ENCODE measurements around the gene GALC.

The GALC gene

GRCh38 chr14:87952307-87953094 is 40.5 kb downstream of the GALC start:
- no peaks in the 10 kb centered on the region for H3K9me3 ChIP-seq (ENCODE audit: insufficient read depth, low read depth, low read length)
- no peaks in the 10 kb centered on the region for H3K36me3 ChIP-seq (ENCODE audit: insufficient read depth, low read length)
- peaks cover 3% of the 10 kb centered on the region; the same call in 1 of the 2 replicates for H3K4me1 ChIP-seq (ENCODE audit: insufficient read depth, low read length)
- 96% methylated on average over 2 of the region's 3 CpGs for WGBS
- no peaks in the 10 kb centered on the region for H3K27me3 ChIP-seq (ENCODE audit: insufficient read depth, low read length)
- no peak overlapping the region for H3K27ac ChIP-seq (ENCODE audit: low read depth, low read length)
- H3K4me3 ChIP-seq (ENCODE audit: low read length): no peak overlapping the region
- no peak overlapping the region for H3K9ac ChIP-seq (ENCODE audit: low read depth, low read length)

- Histone ChIP-seq H3K4me1 (ENCODE audit: insufficient read depth, low read length) (peaks cover under 1% of the 10 kb centered on the region; the same call in 1 of the 2 replicates), H3K27me3 (ENCODE audit: insufficient read depth, low read length) (no peaks in the 10 kb centered on the region), H3K4me3 (ENCODE audit: low read length) (no peak overlapping the region), H3K27ac (ENCODE audit: low read depth, low read length) (no peak overlapping the region), H3K36me3 (ENCODE audit: insufficient read depth, low read length) (no peaks in the 10 kb centered on the region), H3K9me3 (ENCODE audit: insufficient read depth, low read depth, low read length) (no peaks in the 10 kb centered on the region), H3K9ac (ENCODE audit: low read depth, low read length) (no peak overlapping the region)
- 60% methylated on average over 3 of the region's 4 CpGs for WGBS
Measured at GRCh38 chr14:87944987-87945604, 47.9 kb downstream of the GALC start.

- Histone ChIP-seq H3K9ac (ENCODE audit: low read depth, low read length) (no peak overlapping the region), H3K36me3 (ENCODE audit: insufficient read depth, low read length) (no peaks in the 10 kb centered on the region), H3K27me3 (ENCODE audit: insufficient read depth, low read length) (no peaks in the 10 kb centered on the region), H3K9me3 (ENCODE audit: insufficient read depth, low read depth, low read length) (no peaks in the 10 kb centered on the region), H3K4me1 (ENCODE audit: insufficient read depth, low read length) (no peaks in the 10 kb centered on the region), H3K27ac (ENCODE audit: low read depth, low read length) (no peak overlapping the region), H3K4me3 (ENCODE audit: low read length) (no peak overlapping the region)
- WGBS: 98% methylated on average over 2 of the region's 2 CpGs
Measured at GRCh38 chr14:87940894-87941293, 52.1 kb downstream of the GALC start.

GRCh38 chr14:87940382-87940781 is 52.6 kb downstream of the GALC start:
- Histone ChIP-seq H3K27ac (ENCODE audit: low read depth, low read length) (no peak overlapping the region), H3K9me3 (ENCODE audit: insufficient read depth, low read depth, low read length) (no peaks in the 10 kb centered on the region), H3K4me3 (ENCODE audit: low read length) (no peak overlapping the region), H3K27me3 (ENCODE audit: insufficient read depth, low read length) (no peaks in the 10 kb centered on the region), H3K4me1 (ENCODE audit: insufficient read depth, low read length) (no peaks in the 10 kb centered on the region), H3K9ac (ENCODE audit: low read depth, low read length) (no peak overlapping the region), H3K36me3 (ENCODE audit: insufficient read depth, low read length) (no peaks in the 10 kb centered on the region)
- WGBS: 100% methylated on average over 2 of the region's 3 CpGs

GRCh38 chr14:87935886-87936285 is 57.1 kb downstream of the GALC start:
- H3K27me3 ChIP-seq (ENCODE audit: insufficient read depth, low read length): no peaks in the 10 kb centered on the region
- H3K4me1 ChIP-seq (ENCODE audit: insufficient read depth, low read length): no peaks in the 10 kb centered on the region
- H3K9ac ChIP-seq (ENCODE audit: low read depth, low read length): no peak overlapping the region
- WGBS: 97% methylated on average over 1 of the region's 1 CpG
- no peaks in the 10 kb centered on the region for H3K9me3 ChIP-seq (ENCODE audit: insufficient read depth, low read depth, low read length)
- no peak overlapping the region for H3K4me3 ChIP-seq (ENCODE audit: low read length)
- no peaks in the 10 kb centered on the region for H3K36me3 ChIP-seq (ENCODE audit: insufficient read depth, low read length)
- no peak overlapping the region for H3K27ac ChIP-seq (ENCODE audit: low read depth, low read length)

GRCh38 chr14:87935081-87935828 is 57.7 kb downstream of the GALC start:
- Histone ChIP-seq H3K27me3 (ENCODE audit: insufficient read depth, low read length) (no peaks in the 10 kb centered on the region), H3K9ac (ENCODE audit: low read depth, low read length) (no peak overlapping the region), H3K36me3 (ENCODE audit: insufficient read depth, low read length) (no peaks in the 10 kb centered on the region), H3K9me3 (ENCODE audit: insufficient read depth, low read depth, low read length) (no peaks in the 10 kb centered on the region), H3K4me1 (ENCODE audit: insufficient read depth, low read length) (no peaks in the 10 kb centered on the region), H3K4me3 (ENCODE audit: low read length) (no peak overlapping the region), H3K27ac (ENCODE audit: low read depth, low read length) (no peak overlapping the region)
- 47% methylated on average over 5 of the region's 5 CpGs for WGBS

- H3K4me3 ChIP-seq (ENCODE audit: low read length): no peak overlapping the region
- 89% methylated on average over 3 of the region's 3 CpGs for WGBS
- no peaks in the 10 kb centered on the region for H3K27me3 ChIP-seq (ENCODE audit: insufficient read depth, low read length)
- no peak overlapping the region for H3K27ac ChIP-seq (ENCODE audit: low read depth, low read length)
- H3K4me1 ChIP-seq (ENCODE audit: insufficient read depth, low read length): no peaks in the 10 kb centered on the region
- H3K9me3 ChIP-seq (ENCODE audit: insufficient read depth, low read depth, low read length): no peaks in the 10 kb centered on the region
- H3K36me3 ChIP-seq (ENCODE audit: insufficient read depth, low read length): no peaks in the 10 kb centered on the region
- H3K9ac ChIP-seq (ENCODE audit: low read depth, low read length): no peak overlapping the region
Measured at GRCh38 chr14:87934185-87934584, 58.8 kb downstream of the GALC start.

- no peaks in the 10 kb centered on the region for H3K27me3 ChIP-seq (ENCODE audit: insufficient read depth, low read length)
- no peak overlapping the region for H3K27ac ChIP-seq (ENCODE audit: low read depth, low read length)
- no peak overlapping the region for H3K4me3 ChIP-seq (ENCODE audit: low read length)
- 95% methylated on average over 6 of the region's 6 CpGs for WGBS
- no peaks in the 10 kb centered on the region for H3K36me3 ChIP-seq (ENCODE audit: insufficient read depth, low read length)
- H3K4me1 ChIP-seq (ENCODE audit: insufficient read depth, low read length): no peaks in the 10 kb centered on the region
- no peak overlapping the region for H3K9ac ChIP-seq (ENCODE audit: low read depth, low read length)
- H3K9me3 ChIP-seq (ENCODE audit: insufficient read depth, low read depth, low read length): no peaks in the 10 kb centered on the region
Measured at GRCh38 chr14:87916886-87917275, 76.1 kb downstream of the GALC start.

GRCh38 chr14:87916103-87916885 is 76.7 kb downstream of the GALC start:
- Histone ChIP-seq H3K9me3 (ENCODE audit: insufficient read depth, low read depth, low read length) (no peaks in the 10 kb centered on the region), H3K36me3 (ENCODE audit: insufficient read depth, low read length) (no peaks in the 10 kb centered on the region), H3K9ac (ENCODE audit: low read depth, low read length) (no peak overlapping the region), H3K27me3 (ENCODE audit: insufficient read depth, low read length) (no peaks in the 10 kb centered on the region), H3K4me3 (ENCODE audit: low read length) (no peak overlapping the region), H3K4me1 (ENCODE audit: insufficient read depth, low read length) (no peaks in the 10 kb centered on the region), H3K27ac (ENCODE audit: low read depth, low read length) (no peak overlapping the region)
- 90% methylated on average over 31 of the region's 31 CpGs for WGBS

GRCh38 chr14:87908550-87908949 is 84.4 kb downstream of the GALC start:
- Histone ChIP-seq H3K27me3 (ENCODE audit: insufficient read depth, low read length) (no peaks in the 10 kb centered on the region), H3K36me3 (ENCODE audit: insufficient read depth, low read length) (no peaks in the 10 kb centered on the region), H3K9ac (ENCODE audit: low read depth, low read length) (no peak overlapping the region), H3K4me1 (ENCODE audit: insufficient read depth, low read length) (no peaks in the 10 kb centered on the region), H3K27ac (ENCODE audit: low read depth, low read length) (no peak overlapping the region), H3K4me3 (ENCODE audit: low read length) (no peak overlapping the region), H3K9me3 (ENCODE audit: insufficient read depth, low read depth, low read length) (no peaks in the 10 kb centered on the region)
- 57% methylated on average over 4 of the region's 5 CpGs for WGBS

GRCh38 chr14:87901652-87902051 is 91.3 kb downstream of the GALC start:
- no peak overlapping the region for H3K9ac ChIP-seq (ENCODE audit: low read depth, low read length)
- no peak overlapping the region for H3K27ac ChIP-seq (ENCODE audit: low read depth, low read length)
- no peaks in the 10 kb centered on the region for H3K9me3 ChIP-seq (ENCODE audit: insufficient read depth, low read depth, low read length)
- no peaks in the 10 kb centered on the region for H3K27me3 ChIP-seq (ENCODE audit: insufficient read depth, low read length)
- no peaks in the 10 kb centered on the region; the same call in 1 of the 2 replicates for H3K4me1 ChIP-seq (ENCODE audit: insufficient read depth, low read length)
- H3K4me3 ChIP-seq (ENCODE audit: low read length): no peak overlapping the region
- H3K36me3 ChIP-seq (ENCODE audit: insufficient read depth, low read length): no peaks in the 10 kb centered on the region
